ENCODE data around the gene CLNS1A.

- TF ChIP-seq CTCF (IDR thresholded peaks at IDR 0.05; ENCODE audit: low read depth, low read length) (no peak), EZH2phosphoT487 (IDR thresholded peaks at IDR 0.05; ENCODE audit: low read depth) (no peak)
Observed at GRCh38 chr11:77602381-77603088, 35.1 kb downstream of the CLNS1A start.
